ENCODE results near the gene ERP44.
"Not testable (repeated sequence)": the region's sequence is repeated elsewhere in the genome, so short reads cannot be mapped to it uniquely, and the experiment has no call there.

Gene ERP44

DNA sequence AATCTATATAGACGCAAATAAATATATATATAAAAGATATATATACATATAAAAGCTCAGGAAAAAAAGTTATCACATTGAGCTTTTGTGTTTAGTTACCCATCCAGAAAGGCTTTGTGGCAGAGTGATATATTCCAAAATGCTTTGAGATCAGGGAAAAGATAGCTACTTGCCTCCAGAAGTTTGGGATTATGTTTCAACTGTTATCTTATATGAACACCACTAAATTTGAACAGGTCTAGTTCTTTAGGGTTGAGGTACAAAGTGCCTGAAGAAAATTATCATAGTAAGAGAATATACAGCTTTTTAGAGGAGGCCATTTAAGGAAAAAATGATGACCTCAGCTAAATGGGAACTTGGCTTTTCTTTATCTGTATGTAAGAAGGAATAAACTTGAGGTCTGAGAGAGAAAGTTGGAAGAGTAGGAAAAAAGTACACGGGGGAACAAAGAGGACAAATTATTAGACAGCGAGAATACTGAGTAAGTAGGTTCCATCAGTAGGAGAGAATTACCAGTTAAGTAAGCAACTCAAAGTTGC, 2.4 kb downstream of the ERP44 start:
- Histone ChIP-seq H3K4me3 (replicated peaks; ENCODE audit: insufficient read depth, low read length) (no peak overlapping the region), H3K27ac (replicated peaks) (no peak overlapping the region), H3K27me3 (ENCODE audit: insufficient read depth, poor library complexity, severe bottlenecking) (no peaks in the 10 kb centered on the region)
- no peak for DNase-seq (ENCODE audit: low read depth in 1 of 2, low spot score in 1 of 2)
- no peak for TF ChIP-seq POLR2AphosphoS5 (IDR thresholded peaks at IDR 0.05; ENCODE audit: low read depth)
- TF ChIP-seq, protein P1, sequence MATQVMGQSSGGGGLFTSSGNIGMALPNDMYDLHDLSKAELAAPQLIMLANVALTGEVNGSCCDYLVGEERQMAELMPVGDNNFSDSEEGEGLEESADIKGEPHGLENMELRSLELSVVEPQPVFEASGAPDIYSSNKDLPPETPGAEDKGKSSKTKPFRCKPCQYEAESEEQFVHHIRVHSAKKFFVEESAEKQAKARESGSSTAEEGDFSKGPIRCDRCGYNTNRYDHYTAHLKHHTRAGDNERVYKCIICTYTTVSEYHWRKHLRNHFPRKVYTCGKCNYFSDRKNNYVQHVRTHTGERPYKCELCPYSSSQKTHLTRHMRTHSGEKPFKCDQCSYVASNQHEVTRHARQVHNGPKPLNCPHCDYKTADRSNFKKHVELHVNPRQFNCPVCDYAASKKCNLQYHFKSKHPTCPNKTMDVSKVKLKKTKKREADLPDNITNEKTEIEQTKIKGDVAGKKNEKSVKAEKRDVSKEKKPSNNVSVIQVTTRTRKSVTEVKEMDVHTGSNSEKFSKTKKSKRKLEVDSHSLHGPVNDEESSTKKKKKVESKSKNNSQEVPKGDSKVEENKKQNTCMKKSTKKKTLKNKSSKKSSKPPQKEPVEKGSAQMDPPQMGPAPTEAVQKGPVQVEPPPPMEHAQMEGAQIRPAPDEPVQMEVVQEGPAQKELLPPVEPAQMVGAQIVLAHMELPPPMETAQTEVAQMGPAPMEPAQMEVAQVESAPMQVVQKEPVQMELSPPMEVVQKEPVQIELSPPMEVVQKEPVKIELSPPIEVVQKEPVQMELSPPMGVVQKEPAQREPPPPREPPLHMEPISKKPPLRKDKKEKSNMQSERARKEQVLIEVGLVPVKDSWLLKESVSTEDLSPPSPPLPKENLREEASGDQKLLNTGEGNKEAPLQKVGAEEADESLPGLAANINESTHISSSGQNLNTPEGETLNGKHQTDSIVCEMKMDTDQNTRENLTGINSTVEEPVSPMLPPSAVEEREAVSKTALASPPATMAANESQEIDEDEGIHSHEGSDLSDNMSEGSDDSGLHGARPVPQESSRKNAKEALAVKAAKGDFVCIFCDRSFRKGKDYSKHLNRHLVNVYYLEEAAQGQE (IDR thresholded peaks at IDR 0.05; ENCODE audit: insufficient replicate concordance, low read depth) = no peak
- no peak for TF ChIP-seq SPI1 (IDR thresholded peaks at IDR 0.05; ENCODE audit: borderline replicate concordance, low read depth)
- no peak for TF ChIP-seq GABPA (IDR thresholded peaks at IDR 0.05; ENCODE audit: low read depth)
- TF ChIP-seq, protein P2, sequence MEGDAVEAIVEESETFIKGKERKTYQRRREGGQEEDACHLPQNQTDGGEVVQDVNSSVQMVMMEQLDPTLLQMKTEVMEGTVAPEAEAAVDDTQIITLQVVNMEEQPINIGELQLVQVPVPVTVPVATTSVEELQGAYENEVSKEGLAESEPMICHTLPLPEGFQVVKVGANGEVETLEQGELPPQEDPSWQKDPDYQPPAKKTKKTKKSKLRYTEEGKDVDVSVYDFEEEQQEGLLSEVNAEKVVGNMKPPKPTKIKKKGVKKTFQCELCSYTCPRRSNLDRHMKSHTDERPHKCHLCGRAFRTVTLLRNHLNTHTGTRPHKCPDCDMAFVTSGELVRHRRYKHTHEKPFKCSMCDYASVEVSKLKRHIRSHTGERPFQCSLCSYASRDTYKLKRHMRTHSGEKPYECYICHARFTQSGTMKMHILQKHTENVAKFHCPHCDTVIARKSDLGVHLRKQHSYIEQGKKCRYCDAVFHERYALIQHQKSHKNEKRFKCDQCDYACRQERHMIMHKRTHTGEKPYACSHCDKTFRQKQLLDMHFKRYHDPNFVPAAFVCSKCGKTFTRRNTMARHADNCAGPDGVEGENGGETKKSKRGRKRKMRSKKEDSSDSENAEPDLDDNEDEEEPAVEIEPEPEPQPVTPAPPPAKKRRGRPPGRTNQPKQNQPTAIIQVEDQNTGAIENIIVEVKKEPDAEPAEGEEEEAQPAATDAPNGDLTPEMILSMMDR (IDR thresholded peaks at IDR 0.05; ENCODE audit: insufficient read depth, low read length) = no peak

DNA sequence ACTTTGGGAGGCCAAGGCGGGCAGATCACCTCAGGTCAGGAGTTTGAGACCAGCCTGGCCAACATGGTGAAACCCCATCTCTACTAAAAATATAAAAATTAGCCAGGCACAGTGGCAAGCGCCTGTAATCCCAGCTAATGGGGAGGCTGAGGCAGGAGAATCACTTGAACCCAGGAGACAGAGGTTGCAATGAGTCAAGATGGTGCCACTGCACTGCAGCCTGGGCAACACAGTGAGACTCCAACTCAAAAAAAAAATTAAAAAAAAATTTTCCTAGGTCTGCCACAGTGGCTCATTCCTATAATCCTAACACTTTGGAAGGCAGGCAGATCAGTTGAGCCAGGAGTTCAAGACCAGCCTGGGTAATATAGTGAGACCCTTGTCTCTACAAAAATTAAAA, 4.4 kb downstream of the ERP44 start:
- not testable (repeated sequence) for H3K27ac ChIP-seq (replicated peaks); DNase-seq (ENCODE audit: low read depth in 1 of 2, low spot score in 1 of 2); H3K27me3 ChIP-seq (ENCODE audit: insufficient read depth, poor library complexity, severe bottlenecking); H3K4me3 ChIP-seq (replicated peaks; ENCODE audit: insufficient read depth, low read length)

DNA sequence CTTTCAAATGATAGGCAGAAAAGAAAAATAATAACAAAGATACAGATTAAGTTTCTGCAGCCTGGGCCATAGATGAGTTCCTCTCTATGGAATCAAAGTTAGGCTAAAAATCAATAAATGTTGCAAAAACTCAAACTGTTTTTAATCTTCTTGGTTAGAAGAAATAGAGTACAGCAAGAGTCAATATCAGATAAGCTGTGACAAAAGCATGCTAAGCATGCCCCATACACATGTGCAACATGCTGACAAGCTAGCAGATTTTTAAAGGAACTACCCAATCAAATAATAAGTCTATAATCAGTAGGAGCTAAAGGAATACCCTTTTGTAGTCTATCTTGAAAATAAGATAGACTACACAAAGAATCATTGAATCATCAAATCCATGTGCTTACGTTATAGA, 6.7 kb downstream of the ERP44 start:
- H3K4me3 ChIP-seq (replicated peaks; ENCODE audit: insufficient read depth, low read length) = no peak overlapping the region
- no peak for DNase-seq (ENCODE audit: low read depth in 1 of 2, low spot score in 1 of 2)
- TF ChIP-seq POLR2AphosphoS5 (IDR thresholded peaks at IDR 0.05; ENCODE audit: low read depth) (no peak), GABPA (IDR thresholded peaks at IDR 0.05; ENCODE audit: low read depth) (no peak), SPI1 (IDR thresholded peaks at IDR 0.05; ENCODE audit: borderline replicate concordance, low read depth) (no peak)
- TF ChIP-seq, protein P1 (IDR thresholded peaks at IDR 0.05; ENCODE audit: insufficient replicate concordance, low read depth) = no peak
- TF ChIP-seq, protein P2 (IDR thresholded peaks at IDR 0.05; ENCODE audit: insufficient read depth, low read length) = no peak
- no peaks in the 10 kb centered on the region for H3K27me3 ChIP-seq (ENCODE audit: insufficient read depth, poor library complexity, severe bottlenecking)
- no peak overlapping the region for H3K27ac ChIP-seq (replicated peaks)

DNA sequence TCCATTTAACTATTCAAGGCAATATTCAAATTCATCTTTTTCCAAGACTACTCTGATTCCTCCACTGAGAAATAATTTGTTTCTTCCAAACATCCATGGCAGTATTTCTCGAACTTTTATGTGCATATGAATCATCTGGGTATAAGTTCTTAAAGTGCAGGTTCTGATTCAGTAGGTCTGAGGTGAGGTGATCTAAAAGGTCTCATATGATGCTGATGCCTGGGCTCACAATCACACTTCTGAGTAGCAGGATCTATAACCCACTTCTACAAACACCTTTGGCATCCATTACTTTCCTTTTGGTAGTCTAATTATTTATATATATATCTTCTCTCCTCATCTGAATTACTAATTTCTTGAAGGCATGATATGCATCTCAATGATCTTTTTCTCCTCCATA, 7.2 kb downstream of the ERP44 start:
- Histone ChIP-seq H3K27me3 (ENCODE audit: insufficient read depth, poor library complexity, severe bottlenecking) (no peaks in the 10 kb centered on the region), H3K27ac (replicated peaks) (no peak overlapping the region), H3K4me3 (replicated peaks; ENCODE audit: insufficient read depth, low read length) (no peak overlapping the region)
- TF ChIP-seq, protein P1 (IDR thresholded peaks at IDR 0.05; ENCODE audit: insufficient replicate concordance, low read depth) = no peak
- TF ChIP-seq, protein P2 (IDR thresholded peaks at IDR 0.05; ENCODE audit: insufficient read depth, low read length) = no peak
- TF ChIP-seq SPI1 (IDR thresholded peaks at IDR 0.05; ENCODE audit: borderline replicate concordance, low read depth) = no peak
- DNase-seq (ENCODE audit: low read depth in 1 of 2, low spot score in 1 of 2) = no peak
